Measurements from ENCODE around the gene HOXB2. TPM values are rescaled to one million over a fixed set of nuclear protein-coding genes. Genes with fewer than 3 reads are reported as not detected.

HOXB2 gene
- total and polyA plus RNA-seq, 9 of the 15 experiments (the other 6 are each of a cell fraction or from before 2014, with no cell fraction given): 2.1 to 97.7 (median 21.2) TPM

DNA sequence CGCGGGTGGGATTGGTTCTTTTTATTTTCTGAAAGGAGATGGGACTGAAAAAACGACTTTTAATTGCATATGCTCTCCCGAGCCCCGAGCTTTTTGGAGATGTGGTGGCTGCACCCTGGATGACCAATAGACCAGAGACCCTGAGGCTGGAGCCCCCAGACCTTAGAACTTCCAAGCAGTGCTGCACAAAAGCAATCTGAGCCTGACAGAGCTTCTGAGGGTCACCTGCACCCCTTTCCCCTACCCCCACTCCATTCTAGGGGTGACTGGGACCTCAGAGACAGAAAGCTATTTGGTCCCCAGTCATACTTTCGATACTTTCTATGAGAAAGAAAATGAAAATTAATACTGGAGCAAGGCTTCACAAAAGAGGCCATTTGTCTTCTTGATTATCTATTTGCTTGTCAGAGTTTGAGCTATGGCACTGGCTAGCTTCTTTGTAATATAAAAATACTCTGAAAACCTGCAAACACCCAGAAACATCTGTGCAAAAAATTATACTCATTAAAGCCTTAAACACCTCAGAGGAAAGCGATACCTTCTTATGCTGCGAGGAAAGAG, 29.7 kb upstream of the HOXB2 start:
- POLR2A ChIA-PET: interaction anchor here (0.6 to 1.2 kb wide), 6 partner anchors 19 to 107 kb away, joined by 3 to 4 read pairs (median 4); partner anchors contain the start of gene HOXB5
- no peak for DNase-seq (ENCODE audit: extremely low read depth in 1 of 4, low spot score in 3 of 4)
- no peak for FAIRE-seq
- Histone ChIP-seq H4K20me1 (replicated peaks; ENCODE audit: control insufficient read depth, insufficient read depth, low read length) (no peaks in the 10 kb centered on the region; the same call in 1 of the 2 replicates), H3K9me3 (replicated peaks; ENCODE audit: control insufficient read depth, insufficient read depth, low read depth, low read length) (no peaks in the 10 kb centered on the region), H3K27me3 (ENCODE audit: control insufficient read depth in 2 of 2, insufficient read depth in 2 of 2, low read length in 2 of 2) (no peaks in the 10 kb centered on the region), H2AFZ (ENCODE audit: low read depth, low read length) (no peak overlapping the region), H3K4me3 (peak overlapping the region; percentile 5; the same call in 1 of the 2 replicates), H3K4me1 (replicated peaks in 1 of 2; ENCODE audit: control insufficient read depth in 2 of 2, insufficient read depth in 2 of 2, low read length in 2 of 2) (peaks cover 48 to 69% of the 10 kb centered on the region in 2 experiments), H3K36me3 (ENCODE audit: control insufficient read depth, insufficient read depth, low read length) (peaks cover 66% of the 10 kb centered on the region), H3K79me2 (ENCODE audit: control insufficient read depth, insufficient read depth, low read length) (peaks cover 98% of the 10 kb centered on the region), H3K9ac (ENCODE audit: insufficient read depth in 1 of 2, low read depth in 2 of 2, low read length in 2 of 2) (peak overlapping the region; percentile 8 to 76; a peak in 2 of 4 replicates), H3K27ac (ENCODE audit: extremely low read depth, low read depth, low read length) (peak overlapping the region; percentile 95; the same call in 2 of the 3 replicates), H3K9me1 (ENCODE audit: control insufficient read depth, insufficient read depth, low read length) (no peaks in the 10 kb centered on the region), H3K4me2 (ENCODE audit: insufficient read depth, low read length) (peak overlapping the region; percentile 88; the same call in 1 of the 2 replicates)
- CTCF ChIA-PET (ENCODE audit: low intra/inter-chr PET ratio): no interaction called here
- intact Hi-C loops (cut with micrococcal nuclease): no loop called here
- TF ChIP-seq ZBTB7A (IDR thresholded peaks at IDR 0.05; ENCODE audit: borderline replicate concordance, control insufficient read depth, low read depth, low read length) (peak; percentile 40; the same call in 1 of the 2 replicates), PBX2 (CRISPR knock-in tag; IDR thresholded peaks at IDR 0.05; ENCODE audit: low read depth) (no peak), PBX2 (tag; conservative IDR thresholded peaks at IDR 0.05; ENCODE audit: low read depth) (peak; percentile 64; the same call in 1 of the 2 replicates), MIER1 (IDR thresholded peaks at IDR 0.05; ENCODE audit: low read depth) (no peak), MEIS2 (IDR thresholded peaks at IDR 0.05; ENCODE audit: partially characterized antibody) (peak; percentile 60)
- 73% methylated on average over 8 of the region's 8 CpGs for WGBS (ENCODE audit: insufficient coverage, low coverage, missing lambda C conversion rate)
- no peak for ATAC-seq
- in situ Hi-C loops (cut with MboI): no loop called here
- BruUV-seq (replicated peaks): no TSS peak
